ENCODE measurements around the gene SMARCC2.
"Not testable (repeated sequence)": the region's sequence is repeated elsewhere in the genome, so short reads cannot be mapped to it uniquely, and the experiment has no call there.

DNA sequence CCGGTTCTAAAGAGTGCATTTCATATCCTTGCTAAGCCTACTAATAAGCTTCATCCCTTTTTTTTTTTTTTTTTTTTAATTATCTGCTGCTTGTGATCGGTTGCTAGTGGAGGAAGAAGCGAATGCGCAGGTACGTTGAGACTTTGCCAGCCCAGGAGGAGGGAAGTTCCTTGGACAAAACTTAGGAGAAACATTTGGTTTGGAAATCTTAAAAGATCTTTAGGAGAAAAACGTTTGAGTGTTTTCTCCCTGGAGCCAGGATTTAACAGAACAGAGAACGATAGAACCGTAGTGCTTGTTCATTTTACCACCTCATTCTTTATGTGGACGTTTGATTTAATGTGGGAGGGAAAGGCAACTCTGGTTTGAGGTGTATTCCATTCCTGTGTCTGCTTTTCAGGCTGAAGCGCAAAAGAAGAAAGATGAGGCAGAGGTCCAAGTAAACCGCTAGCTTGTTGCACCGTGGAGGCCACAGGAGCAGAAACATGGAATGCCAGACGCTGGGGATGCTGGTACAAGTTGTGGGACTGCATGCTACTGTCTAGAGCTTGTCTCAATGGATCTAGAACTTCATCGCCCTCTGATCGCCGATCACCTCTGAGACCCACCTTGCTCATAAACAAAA lies 72.1 kb downstream of the SMARCC2 start:
- TF ChIP-seq, protein P1, sequence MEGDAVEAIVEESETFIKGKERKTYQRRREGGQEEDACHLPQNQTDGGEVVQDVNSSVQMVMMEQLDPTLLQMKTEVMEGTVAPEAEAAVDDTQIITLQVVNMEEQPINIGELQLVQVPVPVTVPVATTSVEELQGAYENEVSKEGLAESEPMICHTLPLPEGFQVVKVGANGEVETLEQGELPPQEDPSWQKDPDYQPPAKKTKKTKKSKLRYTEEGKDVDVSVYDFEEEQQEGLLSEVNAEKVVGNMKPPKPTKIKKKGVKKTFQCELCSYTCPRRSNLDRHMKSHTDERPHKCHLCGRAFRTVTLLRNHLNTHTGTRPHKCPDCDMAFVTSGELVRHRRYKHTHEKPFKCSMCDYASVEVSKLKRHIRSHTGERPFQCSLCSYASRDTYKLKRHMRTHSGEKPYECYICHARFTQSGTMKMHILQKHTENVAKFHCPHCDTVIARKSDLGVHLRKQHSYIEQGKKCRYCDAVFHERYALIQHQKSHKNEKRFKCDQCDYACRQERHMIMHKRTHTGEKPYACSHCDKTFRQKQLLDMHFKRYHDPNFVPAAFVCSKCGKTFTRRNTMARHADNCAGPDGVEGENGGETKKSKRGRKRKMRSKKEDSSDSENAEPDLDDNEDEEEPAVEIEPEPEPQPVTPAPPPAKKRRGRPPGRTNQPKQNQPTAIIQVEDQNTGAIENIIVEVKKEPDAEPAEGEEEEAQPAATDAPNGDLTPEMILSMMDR (conservative IDR thresholded peaks at IDR 0.05; ENCODE audit: low read length), result not testable (repeated sequence)
- TF ChIP-seq EZH2phosphoT487 (IDR thresholded peaks at IDR 0.05; ENCODE audit: borderline replicate concordance, low read depth, low read length), result not testable (repeated sequence)
